CD1c-positive myeloid dendritic cell (primary cell): ENCODE measurements around the gene DCN.

Source experiments
- DNase-seq: peaks from one replicate; pipeline ENCODE4 v3.0.0-alpha.2; 2016; ENCODE audit errors: extremely low spot score

The DCN gene

DNA sequence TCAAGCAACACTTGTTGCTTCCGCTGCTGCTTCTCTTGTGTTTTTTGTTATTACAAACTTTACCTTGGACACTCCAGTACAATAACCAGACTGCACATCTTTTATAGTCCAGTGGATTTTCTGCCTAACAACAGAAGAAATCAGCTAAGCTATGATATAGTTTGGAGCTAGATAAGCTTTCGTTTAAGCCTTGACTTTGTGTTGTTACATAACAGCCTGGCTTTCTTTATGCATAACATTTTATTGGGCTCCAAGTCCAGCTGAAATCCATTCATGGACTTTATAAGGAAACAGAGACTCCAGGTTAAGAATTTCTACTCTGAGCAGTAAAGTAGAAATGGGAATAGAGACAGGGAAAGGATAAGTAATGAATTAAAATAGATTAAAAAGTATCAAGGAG is 3.5 kb upstream of the DCN start:
- DNase-seq: no peak

DNA sequence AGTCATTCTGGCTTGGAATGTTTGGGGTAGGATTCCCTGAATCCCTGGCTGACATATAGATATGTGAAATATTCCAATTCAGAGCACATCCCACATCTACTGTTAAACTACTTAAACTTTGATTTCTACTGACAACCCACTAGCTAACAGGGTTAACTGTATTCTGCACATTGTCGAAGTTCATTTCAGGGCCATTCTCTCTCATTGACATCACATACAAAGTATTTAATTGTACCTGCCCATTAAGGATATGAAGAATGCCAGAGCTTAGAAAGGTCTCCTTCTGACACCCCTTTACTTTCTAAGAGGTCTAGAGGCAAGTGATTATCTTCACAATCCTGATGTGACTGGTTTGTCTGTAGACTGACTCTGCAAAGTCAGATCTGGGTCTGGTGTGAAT is 2.8 kb upstream of the DCN start:
- DNase-seq: no peak

DNA sequence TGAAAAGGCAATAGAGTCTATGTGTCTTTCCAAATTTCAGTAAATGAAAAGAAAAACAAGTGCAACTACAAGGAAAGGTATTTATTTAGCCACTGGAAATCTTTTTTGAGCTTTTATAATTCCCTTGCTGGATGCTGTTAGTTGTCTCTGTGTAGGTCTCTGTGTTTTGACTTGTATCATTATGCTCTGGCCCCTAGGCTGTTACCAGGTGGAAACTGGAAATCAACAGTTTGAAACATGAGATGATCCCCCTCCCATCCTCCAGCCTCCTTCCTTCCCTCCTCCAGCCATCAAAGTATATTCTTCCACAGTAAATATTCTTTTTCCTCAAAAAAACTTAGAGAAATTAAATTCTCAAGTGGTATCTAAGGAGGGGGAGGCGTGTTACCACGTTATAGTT is 934 bp upstream of the DCN start:
- no peak for DNase-seq

DNA sequence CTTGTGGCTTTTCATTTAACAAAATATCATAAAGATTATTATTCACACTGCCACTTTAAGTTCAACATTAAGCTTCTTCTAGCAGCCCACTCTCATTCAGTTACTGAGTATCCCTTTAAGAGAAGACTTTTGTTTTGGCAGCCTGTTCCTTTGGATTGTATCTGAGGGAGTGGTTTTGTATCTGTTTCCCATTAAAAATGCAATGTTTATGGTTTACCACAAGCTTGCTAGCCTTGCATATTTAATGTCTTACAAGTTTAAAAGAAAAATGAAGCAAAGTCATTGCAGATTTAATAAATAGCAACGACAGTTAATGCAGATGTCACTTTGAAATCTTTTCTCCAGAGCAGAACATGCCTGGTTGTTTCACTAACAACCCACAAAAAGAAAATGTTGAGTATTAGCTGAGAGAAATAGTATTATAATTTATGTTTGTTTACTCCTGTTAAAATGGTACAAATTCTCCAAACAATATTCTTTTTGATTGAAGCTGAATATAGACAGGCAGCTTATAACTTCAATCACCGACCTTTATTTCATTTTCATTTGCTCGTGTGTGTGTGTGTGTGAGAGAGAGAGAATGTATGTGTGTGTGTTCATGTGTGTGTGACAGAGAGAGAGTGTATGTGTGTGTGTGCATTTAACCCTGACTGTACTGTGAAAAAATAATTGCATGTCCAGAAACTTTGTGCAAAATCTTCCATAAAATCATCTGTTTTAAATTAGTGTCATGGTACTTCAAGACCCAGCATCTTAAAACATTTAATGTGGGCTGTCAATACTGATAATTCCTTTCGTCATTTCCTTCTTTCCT is 1.8 kb downstream of the DCN start:
- DNase-seq: no peak

GRCh38 chr12:91179966-91180561 is 2.6 kb downstream of the DCN start:
- no peak for DNase-seq

- DNase-seq: no peak
Observed at GRCh38 chr12:91179315-91179714, 3.3 kb downstream of the DCN start.

DNA sequence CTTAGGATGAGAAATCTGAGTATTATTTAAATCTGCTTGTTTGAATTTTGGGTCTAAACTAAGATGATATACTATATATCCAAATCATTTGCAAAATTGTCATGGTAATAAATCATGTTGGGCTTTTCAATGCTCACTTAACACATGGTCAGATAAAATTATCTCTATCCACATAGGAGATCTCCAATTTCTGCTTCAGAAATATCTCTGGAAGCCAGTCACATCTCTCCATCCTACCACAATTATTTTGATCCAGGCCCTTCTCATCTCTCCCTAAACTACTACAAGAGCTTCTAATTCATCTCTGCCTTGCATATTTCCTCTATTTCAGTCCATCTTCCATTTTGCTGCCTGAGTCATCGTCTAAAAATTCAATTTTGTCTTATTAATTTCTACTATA is 3.8 kb downstream of the DCN start:
- no peak for DNase-seq

GRCh38 chr12:91178139-91178561 is 4.5 kb downstream of the DCN start:
- DNase-seq: no peak

DNA sequence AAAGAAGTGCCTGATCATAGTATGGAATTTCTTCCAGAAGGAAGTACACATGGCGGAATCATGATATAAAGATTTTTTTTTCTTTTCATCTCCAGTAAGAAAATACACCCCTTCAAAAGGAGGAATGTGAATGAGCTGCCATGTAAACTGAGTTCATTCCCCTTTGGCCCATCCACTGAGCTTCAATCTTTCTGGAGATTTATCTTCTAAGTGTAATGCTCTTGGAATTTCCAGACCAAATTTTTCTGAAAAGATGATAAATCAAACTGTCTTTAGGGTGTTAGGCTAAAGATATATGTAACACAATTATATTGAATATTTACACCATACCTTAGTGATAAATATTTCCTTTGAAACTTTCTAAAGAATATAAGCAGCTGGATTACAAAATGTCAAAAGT is 5.2 kb downstream of the DCN start:
- no peak for DNase-seq

DNA sequence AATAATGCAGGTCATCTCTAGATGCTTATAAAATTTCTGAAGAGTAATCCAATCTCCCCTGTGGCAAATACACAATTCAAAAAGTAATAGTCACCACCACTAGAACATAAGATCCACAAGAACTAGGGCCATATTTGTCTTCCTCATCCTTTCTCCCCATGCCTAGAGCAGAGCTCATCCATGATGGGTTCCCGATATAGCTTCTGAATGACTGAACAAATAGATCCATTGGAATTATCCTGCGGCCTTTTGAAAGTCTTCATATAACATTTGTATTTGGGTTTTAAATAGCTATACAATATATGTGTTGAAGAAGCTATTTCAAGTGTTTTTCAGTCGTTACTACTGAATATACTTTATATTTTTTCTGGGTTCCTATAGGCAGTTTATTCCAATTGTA is 5.7 kb downstream of the DCN start:
- DNase-seq: no peak

DNA sequence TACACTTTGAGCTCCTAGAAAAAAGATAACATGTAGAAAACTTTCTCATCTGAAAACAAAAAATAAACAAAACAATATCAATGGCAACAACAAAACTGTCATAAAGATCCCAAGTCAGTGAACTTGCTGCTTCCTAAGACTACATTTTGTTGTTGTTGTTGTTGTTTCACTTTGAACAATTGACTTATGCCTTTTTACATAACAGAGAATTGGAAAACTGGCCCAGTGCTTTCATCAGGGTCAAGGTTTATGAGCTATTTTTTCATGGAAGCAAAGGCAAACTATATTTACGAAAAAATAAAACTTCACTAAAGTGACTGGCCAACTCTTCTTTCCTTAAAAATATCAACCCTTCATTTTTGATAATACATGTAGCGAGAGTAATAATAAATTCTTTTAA is 6.3 kb downstream of the DCN start:
- DNase-seq: no peak

- DNase-seq: no peak
Observed at GRCh38 chr12:91173124-91173523, 9.5 kb downstream of the DCN start.

DNA sequence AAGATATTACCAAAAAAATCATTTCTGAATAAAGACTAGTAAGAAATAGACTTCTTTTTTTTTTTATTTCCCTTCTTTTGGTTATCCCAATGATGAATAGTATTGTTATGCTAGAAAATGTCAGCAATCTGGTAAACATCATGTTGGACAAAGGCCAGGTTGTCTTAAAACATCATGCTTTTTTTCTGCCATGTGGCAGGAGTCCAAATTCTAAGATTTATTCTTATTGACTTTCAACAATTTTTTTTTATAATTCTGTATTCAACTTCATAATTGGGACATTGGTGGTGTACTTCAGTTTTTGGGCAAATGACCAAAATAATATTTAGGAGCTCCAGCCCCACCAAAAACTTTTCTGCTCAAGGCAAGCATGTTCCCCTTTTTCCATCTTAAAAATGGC is 10.5 kb downstream of the DCN start:
- no peak for DNase-seq

- DNase-seq: no peak
Observed at GRCh38 chr12:91171476-91171875, 11.1 kb downstream of the DCN start.

DNA sequence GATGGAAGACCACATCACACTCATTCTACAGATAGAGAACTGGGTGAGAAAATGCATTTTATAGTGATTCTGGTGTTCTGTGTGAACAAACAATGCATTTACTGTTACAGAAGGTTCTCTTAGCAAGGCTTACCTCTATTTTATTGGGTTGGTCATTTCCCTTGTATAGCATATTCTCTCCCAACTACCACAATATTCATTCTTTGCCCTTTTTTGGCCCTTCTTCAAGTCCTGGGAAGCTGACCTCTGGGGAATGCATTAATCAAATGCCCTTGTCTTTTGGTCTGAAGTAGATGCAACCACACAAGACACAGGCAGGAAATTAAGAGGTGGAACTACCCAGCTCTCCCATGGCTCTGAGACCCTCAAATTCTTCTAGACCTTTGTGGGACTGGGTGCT is 19.5 kb downstream of the DCN start:
- DNase-seq: no peak

GRCh38 chr12:91161009-91161408 is 21.6 kb downstream of the DCN start:
- DNase-seq: no peak

DNA sequence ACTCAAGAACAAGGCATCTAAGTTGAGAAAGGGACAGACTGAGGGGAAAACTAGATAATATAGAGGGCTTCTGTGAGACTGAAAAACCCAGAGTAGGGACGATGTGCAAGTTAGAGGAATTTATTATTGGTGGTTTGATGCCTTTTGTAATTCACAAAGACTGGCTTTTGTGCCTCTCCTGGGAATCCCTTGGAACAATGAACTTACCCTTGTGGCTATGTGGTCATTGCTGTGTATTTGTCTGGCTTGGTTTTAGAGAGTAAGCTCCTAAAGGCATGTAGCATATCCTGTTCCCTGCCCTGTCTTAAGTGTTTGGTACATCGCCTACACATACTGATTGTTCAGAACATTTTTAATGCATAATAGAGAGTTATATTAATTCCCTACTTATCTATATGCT is 26.6 kb downstream of the DCN start:
- DNase-seq: no peak

DNA sequence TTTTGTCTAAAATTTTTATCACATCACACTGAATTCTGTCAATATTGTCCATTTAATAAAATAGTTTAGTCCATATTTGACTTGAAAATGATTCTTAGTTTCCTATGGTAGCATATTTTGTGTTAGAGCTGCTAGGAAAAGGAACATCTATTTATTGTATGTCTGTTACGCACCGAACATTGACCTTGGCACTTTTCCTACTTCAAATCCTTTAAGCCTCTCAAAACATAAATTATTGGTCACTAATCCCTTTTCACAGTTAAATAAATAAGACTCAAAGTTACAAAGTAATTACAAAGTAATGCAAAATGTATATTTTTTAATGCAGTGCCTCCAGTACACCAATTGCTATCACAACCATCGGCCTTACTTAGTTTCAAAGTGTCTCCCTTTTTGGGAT is 28.5 kb downstream of the DCN start:
- no peak for DNase-seq

- no peak for DNase-seq
Observed at GRCh38 chr12:91144053-91144452, 38.6 kb downstream of the DCN start.

DNA sequence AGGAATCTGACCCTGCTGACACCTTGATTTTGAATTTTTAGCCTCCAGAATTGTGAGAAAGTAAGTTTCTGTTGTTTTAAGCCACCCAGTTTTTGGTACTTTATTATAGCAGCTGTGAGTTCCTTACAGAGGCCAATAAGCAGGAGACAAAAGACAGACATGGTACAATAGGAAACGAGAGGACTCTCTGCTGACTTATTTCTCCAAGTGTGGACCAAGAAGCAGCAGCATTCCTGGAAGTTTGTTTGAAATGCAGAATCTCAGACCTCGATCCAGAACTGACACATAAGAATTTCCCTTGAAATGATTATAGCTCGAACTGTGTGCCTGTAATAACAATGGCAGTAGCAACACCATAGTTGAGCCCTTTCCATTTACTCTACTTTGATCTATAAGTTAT is 39.4 kb downstream of the DCN start:
- no peak for DNase-seq

DNA sequence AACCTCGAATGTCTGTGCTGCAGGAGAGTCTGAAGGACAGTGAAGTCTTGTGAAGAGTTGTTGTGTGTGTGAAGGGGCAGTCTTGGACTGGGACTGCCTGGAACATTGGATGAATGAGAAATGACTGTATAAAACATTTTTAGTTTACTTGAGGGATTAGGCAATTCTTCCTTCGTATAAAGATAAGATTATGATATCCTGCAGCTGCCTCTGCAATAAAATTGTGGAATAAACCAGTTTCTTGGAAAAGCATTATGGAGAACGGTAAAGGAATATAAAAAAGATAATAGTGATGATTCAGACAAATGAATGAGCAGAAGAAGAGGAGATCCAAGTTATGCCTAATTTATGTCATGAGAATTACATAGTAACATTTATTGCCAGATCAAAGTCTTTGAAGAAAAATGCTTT is 40.4 kb downstream of the DCN start:
- no peak for DNase-seq

- no peak for DNase-seq
Observed at GRCh38 chr12:91140026-91140931, 42.3 kb downstream of the DCN start.

DNA sequence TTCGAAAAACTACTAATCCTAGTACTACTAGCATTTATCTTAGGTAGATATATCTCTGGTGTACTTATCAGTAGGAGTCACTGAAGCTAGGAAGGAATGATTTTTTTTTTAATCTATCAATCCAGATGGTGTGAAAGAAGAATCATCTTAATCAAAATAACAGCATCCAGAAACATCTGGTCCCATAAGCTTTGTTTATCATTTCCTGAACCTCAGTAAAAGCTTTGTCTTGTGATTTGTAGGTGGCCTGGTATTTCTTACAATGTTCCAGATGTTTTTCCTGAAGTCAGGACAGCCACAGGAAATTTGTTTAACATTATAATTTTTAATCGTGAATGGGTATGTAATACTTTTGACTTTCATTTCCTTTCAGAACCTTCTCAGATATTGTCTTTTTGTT is 43.3 kb downstream of the DCN start:
- DNase-seq: no peak
